ENCODE results near the gene HEYL.

HEYL gene

GRCh38 chr1:39596163-39596562 lies 43.3 kb downstream of the HEYL start:
- DNase-seq: no peak

GRCh38 chr1:39593386-39593785 lies 46.1 kb downstream of the HEYL start:
- DNase-seq: no peak

- no peak for DNase-seq
Observed at GRCh38 chr1:39592069-39592468, 47.4 kb downstream of the HEYL start.

GRCh38 chr1:39590546-39590945 lies 48.9 kb downstream of the HEYL start:
- no peak for DNase-seq

- DNase-seq: no peak
Observed at GRCh38 chr1:39585933-39586332, 53.5 kb downstream of the HEYL start.

DNA sequence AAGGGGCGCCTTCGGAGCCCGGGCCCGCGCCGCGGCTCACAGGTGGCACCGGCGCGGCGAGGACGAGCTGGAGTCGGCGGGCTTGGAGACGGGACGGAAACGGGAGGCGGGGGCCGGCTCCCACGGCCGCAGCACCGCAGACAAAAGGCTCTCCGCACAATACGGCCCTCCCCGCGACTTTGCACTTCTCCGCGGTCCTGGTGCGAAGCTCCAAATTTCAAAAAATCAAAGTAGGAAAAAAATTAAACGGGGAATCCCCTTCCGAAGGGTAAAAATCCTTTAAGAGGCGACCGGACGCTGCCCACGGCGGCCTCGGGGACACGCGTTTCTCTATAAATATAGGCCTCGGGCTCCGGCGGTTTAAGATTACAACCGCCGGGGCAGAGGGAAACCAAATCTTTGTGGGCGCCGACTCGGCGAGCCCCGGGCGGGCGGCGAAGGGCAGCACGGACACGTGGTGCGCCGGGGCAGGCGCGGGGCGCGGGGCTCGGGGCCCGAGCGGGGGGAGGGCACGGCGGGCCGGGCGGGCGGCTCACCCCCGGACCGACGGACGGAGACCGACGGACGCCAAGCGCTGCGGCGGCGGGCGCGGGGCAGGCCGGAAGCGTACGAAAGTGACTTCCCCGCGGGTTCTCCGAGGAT lies 63.3 kb downstream of the HEYL start:
- peak; percentile 11 for DNase-seq

DNA sequence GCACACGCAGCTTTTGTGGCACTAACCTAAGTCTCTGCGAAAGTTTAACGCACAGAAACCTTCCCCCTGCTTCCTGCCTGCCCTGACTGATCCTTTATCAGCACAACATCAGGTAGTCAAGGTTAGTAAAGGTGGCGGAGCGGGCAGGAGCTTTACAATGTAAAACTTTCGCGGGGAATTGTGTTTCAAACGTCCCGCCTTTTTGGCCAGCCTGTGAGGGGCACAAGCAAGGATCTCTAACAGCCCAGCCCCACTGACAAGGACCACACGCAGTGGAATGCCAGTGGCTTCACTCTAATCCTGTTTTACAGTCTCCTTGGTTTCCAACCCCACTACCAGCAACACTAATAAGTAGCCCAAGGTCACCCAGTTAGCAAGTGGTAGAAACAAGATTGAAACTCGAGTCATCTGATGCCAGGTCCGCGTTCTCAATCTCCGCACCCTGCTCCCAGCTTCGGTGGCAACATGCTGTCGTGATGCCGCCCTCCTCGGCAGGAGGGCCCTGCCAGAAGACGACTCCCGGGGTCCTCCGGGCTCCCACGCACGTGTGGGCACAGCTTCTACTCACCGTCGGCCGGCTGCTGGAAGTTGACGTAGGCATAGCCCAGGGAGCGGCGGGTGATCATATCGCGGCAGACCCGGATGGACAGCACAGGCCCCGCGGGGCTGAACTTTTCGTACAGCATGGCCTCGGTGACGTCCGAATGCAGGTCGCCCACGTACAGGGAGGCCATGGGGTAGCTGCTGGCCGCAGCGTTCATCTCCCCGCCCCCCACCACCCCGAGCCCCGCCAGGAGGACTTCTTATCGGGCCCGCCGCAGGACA lies 64.0 kb downstream of the HEYL start:
- DNase-seq: peak; percentile 26

DNA sequence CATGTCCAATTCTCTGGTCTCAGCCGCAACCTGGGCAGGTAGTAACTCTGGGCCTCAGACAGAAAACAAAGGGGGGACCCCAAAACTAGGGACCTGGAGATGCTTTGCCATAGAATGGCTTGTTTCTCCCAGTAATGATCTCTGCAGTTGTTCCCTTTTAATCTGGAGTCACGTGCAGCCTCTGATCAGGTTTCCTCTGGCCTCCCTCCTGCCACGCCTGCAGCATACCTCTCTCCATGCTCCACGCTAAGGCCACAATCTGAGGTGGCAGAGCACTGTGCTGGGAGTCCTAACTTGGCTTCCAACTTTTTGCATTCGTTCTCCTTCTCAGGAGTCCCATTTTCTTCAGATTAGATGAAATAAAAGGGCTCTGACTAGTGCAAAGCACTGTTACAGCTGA lies 64.8 kb downstream of the HEYL start:
- DNase-seq: no peak
